Effector memory CD4-positive, alpha-beta T cell (primary cell): ENCODE data around the gene PAFAH1B2.

Experiments used
- DNase-seq, 3 donors: peaks; one replicate each; pipeline ENCODE4 v3.0.0-alpha.2; 2020
- H3K27ac ChIP-seq: 2 replicates; pipeline ENCODE4 v1.7.0; 2013; ENCODE audit warnings: mild to moderate bottlenecking, low read length, moderate library complexity; ENCODE audit not compliant: insufficient read depth, poor library complexity, severe bottlenecking
- H3K27me3 ChIP-seq: replicated peaks from 2 replicates; pipeline ENCODE4 v1.7.0; 2013; ENCODE audit warnings: mild to moderate bottlenecking, low read length; ENCODE audit not compliant: insufficient read depth, control insufficient read depth, poor library complexity, severe bottlenecking
- H3K36me3 ChIP-seq: 2 replicates; pipeline ENCODE4 v1.7.0; 2013; ENCODE audit warnings: mild to moderate bottlenecking, low read length, moderate library complexity; ENCODE audit not compliant: control insufficient read depth, insufficient read depth
- H3K4me1 ChIP-seq: 2 replicates; pipeline ENCODE4 v1.7.0; 2013; ENCODE audit warnings: low read length, mild to moderate bottlenecking; ENCODE audit not compliant: control insufficient read depth, insufficient read depth, poor library complexity, severe bottlenecking
- H3K4me3 ChIP-seq: 2 replicates; pipeline ENCODE4 v1.7.0; 2013; ENCODE audit warnings: low read length, low read depth, mild to moderate bottlenecking; ENCODE audit not compliant: insufficient read depth, poor library complexity, severe bottlenecking
- H3K9me3 ChIP-seq: 2 replicates; pipeline ENCODE4 v1.7.0; 2013; ENCODE audit warnings: mild to moderate bottlenecking, low read length, moderate library complexity; ENCODE audit not compliant: control insufficient read depth
- total RNA-seq, 3 donors: gene quantifications; one replicate each; lab custom pipeline; 2026; lab: John Stamatoyannopoulos, UW

The PAFAH1B2 gene
- total RNA-seq: 49.0 to 62.2 (median 57.3) reads per million in 3 donors

GRCh38 chr11:117143871-117144476 is at the start of gene PAFAH1B2:
PAFAH1B2 (plus strand) TSS chr11:117144287; CDS start chr11:117152448, 8,161 bp downstream.
- Histone ChIP-seq H3K4me1 (peaks cover 16% of the 10 kb centered on the region), H3K27ac (peak within 1 kb of the TSS; percentile 74), H3K4me3 (peak within 1 kb of the TSS; percentile 69), H3K27me3 (no peaks in the 10 kb centered on the region), H3K36me3 (peaks cover 7% of the 10 kb centered on the region), H3K9me3 (no peaks in the 10 kb centered on the region)
- peak; percentile 87 to 91 (median 88) for DNase-seq

GRCh38 chr11:117094776-117095175 is 49.3 kb upstream of the PAFAH1B2 start:
- H3K9me3 ChIP-seq: no peaks in the 10 kb centered on the region
- no peaks in the 10 kb centered on the region for H3K27me3 ChIP-seq
- no peaks in the 10 kb centered on the region for H3K36me3 ChIP-seq
- H3K4me3 ChIP-seq: peak overlapping the region; percentile 19
- no peak for DNase-seq
- H3K27ac ChIP-seq: peak overlapping the region; percentile 24
- peaks cover 35% of the 10 kb centered on the region for H3K4me1 ChIP-seq

GRCh38 chr11:117095284-117096161 is 48.6 kb upstream of the PAFAH1B2 start:
- peaks cover 35% of the 10 kb centered on the region for H3K4me1 ChIP-seq
- no peak for DNase-seq
- no peaks in the 10 kb centered on the region for H3K9me3 ChIP-seq
- H3K27ac ChIP-seq: peak overlapping the region; percentile 87
- peak overlapping the region; percentile 65 for H3K4me3 ChIP-seq
- H3K36me3 ChIP-seq: no peaks in the 10 kb centered on the region
- H3K27me3 ChIP-seq: no peaks in the 10 kb centered on the region

GRCh38 chr11:117096201-117096991 is 47.7 kb upstream of the PAFAH1B2 start:
- H3K27me3 ChIP-seq: no peaks in the 10 kb centered on the region
- DNase-seq: peak in 2 of 3 donors; percentile 24 to 44
- peak overlapping the region; percentile 65 for H3K4me3 ChIP-seq
- H3K27ac ChIP-seq: peak overlapping the region; percentile 87
- H3K36me3 ChIP-seq: no peaks in the 10 kb centered on the region
- H3K9me3 ChIP-seq: no peaks in the 10 kb centered on the region
- H3K4me1 ChIP-seq: peaks cover 35% of the 10 kb centered on the region

GRCh38 chr11:117097014-117097388 is 47.1 kb upstream of the PAFAH1B2 start:
- Histone ChIP-seq H3K27me3 (no peaks in the 10 kb centered on the region), H3K9me3 (no peaks in the 10 kb centered on the region), H3K4me1 (peaks cover 35% of the 10 kb centered on the region), H3K36me3 (no peaks in the 10 kb centered on the region), H3K4me3 (peak overlapping the region; percentile 65), H3K27ac (peak overlapping the region; percentile 87)
- DNase-seq: no peak

- DNase-seq: peak in 1 of 3 donors; percentile 22
- H3K27ac ChIP-seq: peak overlapping the region; percentile 87
- no peaks in the 10 kb centered on the region for H3K27me3 ChIP-seq
- peak overlapping the region; percentile 65 for H3K4me3 ChIP-seq
- no peaks in the 10 kb centered on the region for H3K36me3 ChIP-seq
- no peaks in the 10 kb centered on the region for H3K9me3 ChIP-seq
- H3K4me1 ChIP-seq: peaks cover 35% of the 10 kb centered on the region
These were observed 46.5 kb upstream of the PAFAH1B2 start for GRCh38 chr11:117097389-117098268.

- peak within 1 kb of the TSS; percentile 65 for H3K4me3 ChIP-seq
- peak within 1 kb of the TSS; percentile 89 for H3K27ac ChIP-seq
- DNase-seq: peak; percentile 91 to 94 (median 92)
- H3K27me3 ChIP-seq: no peaks in the 10 kb centered on the region
- H3K9me3 ChIP-seq: no peaks in the 10 kb centered on the region
- H3K36me3 ChIP-seq: no peaks in the 10 kb centered on the region
- peaks cover 30% of the 10 kb centered on the region for H3K4me1 ChIP-seq
These were observed 45.5 kb upstream of the PAFAH1B2 start, which contains the start of gene SIK3 for GRCh38 chr11:117098269-117099232. SIK3 (minus strand) TSS chr11:117098428; CDS start chr11:117098415, 13 bp downstream.

GRCh38 chr11:117099696-117100095 is 44.4 kb upstream of the PAFAH1B2 start:
- H3K9me3 ChIP-seq: no peaks in the 10 kb centered on the region
- H3K4me1 ChIP-seq: peaks cover 24% of the 10 kb centered on the region
- H3K27me3 ChIP-seq: no peaks in the 10 kb centered on the region
- H3K36me3 ChIP-seq: no peaks in the 10 kb centered on the region
- peak overlapping the region; percentile 89 for H3K27ac ChIP-seq
- DNase-seq: no peak
- no peak overlapping the region for H3K4me3 ChIP-seq
